Skin epidermis (tissue), 12 donors: Measurements from ENCODE around the gene CFAP100.

Experiments
- H3K27ac ChIP-seq, 21 experiments: fragments of 200-600 bp; sonication (generic) in 11 of 21; one replicate each; pipeline ENCODE4 v1.5.0; 2020; ENCODE audit warnings: mild to moderate bottlenecking in 3 of 21, inconsistent platforms in 2 of 21, moderate library complexity in 2 of 21
- H3K4me3 ChIP-seq, 7 experiments: fragments of 200-600 bp; sonication (generic) in 2 of 7; one replicate each; pipeline ENCODE4 v1.5.0; 2020; ENCODE audit warnings: inconsistent platforms in 2 of 7, mild to moderate bottlenecking in 2 of 7, moderate library complexity in 1 of 7

Gene CFAP100

DNA sequence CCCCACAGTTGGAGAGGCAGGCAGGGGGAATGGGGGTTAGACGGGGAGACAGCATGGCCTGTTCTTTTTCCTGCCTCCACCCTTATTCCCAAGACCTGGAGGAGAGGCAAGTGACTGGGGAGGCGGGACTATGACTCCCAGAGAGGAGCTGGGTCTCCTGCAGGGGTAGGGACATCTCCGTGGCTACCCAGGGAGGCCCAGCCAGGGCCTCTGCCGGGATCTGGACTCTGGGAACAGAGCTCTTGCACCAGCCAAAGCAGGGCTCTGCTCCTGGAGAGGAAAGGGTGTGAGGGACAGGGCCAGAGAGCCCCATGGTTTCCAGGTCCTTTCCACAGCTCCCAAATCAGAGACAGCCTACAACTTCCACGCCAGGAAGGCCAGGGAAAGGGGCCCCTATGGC is 22.8 kb downstream of the CFAP100 start:
- no peak overlapping the region for H3K27ac ChIP-seq
- H3K4me3 ChIP-seq: no peak overlapping the region

DNA sequence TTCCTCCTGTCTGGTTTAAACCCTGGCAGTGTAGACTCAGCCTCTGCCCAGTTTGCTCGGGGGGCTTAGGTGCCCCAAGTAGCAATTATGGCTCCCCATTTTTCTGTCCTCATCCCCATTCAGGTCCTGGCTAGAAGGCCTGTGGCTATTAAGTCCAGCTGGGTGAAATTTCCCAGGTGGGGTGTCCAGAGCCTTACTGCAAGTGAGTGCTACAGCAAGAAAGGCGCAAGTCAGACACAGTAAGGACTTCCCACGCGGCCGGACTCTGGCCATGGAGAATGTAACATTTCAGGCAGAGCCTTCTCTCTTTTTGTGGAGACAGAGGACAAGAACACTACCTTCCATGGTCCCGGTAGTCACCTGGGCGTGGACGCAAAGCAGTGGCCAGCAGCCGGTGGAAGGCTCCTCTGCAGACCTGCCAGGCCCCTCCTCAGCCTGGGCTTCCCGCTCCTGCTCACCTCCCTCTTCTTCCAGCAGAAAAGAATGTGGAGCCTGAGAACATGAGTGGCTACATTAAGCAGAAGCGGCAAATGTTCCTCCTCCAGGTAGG is 23.3 kb downstream of the CFAP100 start:
- Histone ChIP-seq H3K4me3 (no peak overlapping the region), H3K27ac (no peak overlapping the region)

DNA sequence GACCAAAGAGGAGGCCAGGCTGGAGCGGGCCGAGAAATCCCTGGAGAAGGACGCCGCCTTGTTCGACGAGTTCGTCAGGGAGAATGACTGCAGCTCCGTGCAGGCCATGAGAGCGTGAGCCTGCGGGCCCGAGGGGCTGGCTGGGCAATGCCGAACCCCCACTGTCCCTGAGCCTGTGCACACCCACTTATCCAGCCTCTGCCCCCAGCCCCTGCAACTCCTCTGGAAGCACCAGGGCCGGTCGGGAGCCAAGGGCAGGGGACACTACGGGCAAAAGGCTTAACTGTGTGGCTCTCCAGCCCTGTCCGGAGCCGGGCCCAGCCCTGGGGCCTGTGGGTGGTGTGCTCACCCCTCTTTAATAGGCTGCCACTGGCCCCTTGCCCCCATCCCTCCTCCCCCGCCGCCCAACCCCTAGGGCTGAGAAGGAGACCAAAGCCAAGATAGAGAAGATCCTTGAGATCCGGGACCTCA is 24.0 kb downstream of the CFAP100 start:
- Histone ChIP-seq H3K4me3 (no peak overlapping the region), H3K27ac (no peak overlapping the region)

DNA sequence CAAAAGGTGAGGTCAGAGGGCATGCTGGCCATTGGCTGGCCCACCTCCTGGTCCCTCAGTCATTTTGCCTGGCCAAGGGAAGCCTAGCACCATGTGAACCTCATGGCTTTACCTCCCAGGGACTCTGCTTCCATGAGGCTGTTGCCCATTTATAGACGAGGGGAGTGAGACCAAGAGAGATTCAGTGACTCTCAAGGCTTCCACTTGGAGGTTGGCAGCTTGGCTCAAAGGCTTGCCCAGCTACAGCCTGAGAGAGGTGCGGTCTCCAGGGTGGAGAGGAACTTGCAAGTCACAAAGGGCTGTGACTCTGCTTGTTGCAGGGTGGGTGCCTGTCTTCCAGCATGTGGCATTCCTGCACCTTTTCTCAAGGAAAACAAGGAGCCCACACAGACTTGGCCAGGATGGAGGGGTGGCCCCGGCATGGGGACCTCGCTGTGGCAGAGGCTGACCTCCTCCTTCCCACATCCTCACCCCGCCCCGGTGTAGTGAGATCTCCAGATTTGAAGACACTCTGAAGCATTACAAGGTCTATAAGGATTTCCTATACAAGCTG is 24.5 kb downstream of the CFAP100 start:
- Histone ChIP-seq H3K27ac (no peak overlapping the region), H3K4me3 (no peak overlapping the region)

DNA sequence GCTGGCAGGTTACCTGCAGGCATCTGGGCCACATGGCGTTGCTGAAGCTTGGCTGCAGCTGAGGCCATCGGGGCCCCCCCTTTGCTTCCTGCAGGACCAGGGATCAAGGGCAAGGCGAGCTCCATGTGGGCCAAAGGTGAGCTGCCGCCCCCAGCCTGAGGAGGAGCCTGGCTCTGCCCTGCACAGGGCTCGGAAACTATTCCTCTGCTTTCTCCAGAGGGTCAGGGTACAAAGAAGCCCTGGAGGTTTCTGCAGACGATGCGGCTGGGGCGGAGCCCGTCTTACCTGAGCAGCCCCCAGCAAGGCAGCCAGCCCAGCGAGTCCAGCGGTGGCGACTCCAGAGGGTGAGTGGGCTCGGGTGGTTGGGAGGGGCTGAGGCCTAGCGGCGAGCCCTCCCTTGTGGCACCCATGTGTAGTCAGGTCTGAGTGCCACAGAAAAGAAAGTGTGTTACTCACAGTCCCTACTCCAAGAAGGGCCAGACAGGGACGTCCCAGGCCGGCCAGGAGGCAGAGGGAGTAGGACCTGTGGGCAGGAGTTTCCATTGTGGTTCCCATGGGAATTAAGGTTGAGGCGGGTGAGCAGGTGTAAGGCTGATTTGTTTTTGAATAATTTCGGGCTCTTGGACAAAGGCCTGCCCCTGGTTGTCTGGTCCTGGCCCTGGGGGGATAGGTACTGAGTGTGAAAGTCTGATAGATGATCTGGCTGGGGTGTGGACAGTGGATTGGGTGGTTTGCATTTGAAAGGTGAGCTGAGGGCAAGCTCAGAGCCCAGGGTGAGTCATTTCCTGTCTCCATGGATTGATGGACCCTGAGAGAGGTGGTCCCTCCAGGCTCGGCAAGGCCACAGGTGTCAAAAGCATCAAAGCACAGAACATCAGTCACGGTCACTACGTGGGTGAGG is 25.4 kb downstream of the CFAP100 start:
- no peak overlapping the region for H3K4me3 ChIP-seq
- no peak overlapping the region for H3K27ac ChIP-seq

DNA sequence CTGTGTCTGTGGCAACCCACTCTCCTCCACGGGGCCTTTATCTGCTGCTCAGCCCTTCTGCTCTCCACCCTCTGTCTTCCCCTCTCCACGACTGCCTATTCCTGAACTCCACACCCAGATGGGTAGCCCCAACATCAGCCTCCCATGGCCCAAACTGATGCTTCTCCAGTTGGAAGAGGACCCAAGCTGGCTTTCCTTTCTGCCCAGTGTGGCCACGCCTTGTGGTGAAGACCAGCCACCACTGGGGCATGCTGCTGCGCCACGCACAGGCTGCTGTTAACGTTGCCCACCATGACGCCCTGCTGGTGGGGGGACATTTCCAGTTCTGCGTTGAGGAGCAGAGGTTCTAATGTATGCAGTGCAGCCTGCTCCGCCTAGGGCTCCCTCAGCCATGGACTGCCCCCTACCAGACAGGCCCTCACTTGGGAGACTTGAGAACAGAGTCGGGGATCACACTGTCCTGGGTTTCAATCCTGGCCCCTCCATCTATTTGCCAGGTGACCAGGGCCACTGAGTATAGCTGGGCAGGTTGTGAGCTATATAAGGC is 26.9 kb downstream of the CFAP100 start:
- Histone ChIP-seq H3K27ac (no peak overlapping the region), H3K4me3 (no peak overlapping the region)

DNA sequence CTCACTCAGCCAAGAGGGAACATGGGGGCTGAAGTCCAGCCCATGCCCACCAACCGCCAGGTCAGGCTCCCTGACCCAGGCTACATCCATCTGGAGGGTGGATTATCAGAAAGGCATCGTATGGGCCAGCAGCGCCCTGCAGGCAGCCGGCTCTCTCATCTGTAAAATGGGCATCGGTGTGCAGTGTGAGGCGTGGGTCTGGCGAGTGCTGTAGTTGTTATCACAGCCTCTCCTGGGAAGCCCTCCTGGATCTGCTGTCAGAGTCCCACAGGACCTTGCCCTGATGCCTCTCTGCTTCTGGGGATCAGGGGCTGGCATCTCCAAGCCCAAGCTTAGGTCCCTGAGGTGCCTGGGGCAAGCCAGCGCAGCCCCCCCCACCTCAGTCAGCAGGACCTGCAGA is 27.4 kb downstream of the CFAP100 start:
- Histone ChIP-seq H3K27ac (no peak overlapping the region), H3K4me3 (no peak overlapping the region)

DNA sequence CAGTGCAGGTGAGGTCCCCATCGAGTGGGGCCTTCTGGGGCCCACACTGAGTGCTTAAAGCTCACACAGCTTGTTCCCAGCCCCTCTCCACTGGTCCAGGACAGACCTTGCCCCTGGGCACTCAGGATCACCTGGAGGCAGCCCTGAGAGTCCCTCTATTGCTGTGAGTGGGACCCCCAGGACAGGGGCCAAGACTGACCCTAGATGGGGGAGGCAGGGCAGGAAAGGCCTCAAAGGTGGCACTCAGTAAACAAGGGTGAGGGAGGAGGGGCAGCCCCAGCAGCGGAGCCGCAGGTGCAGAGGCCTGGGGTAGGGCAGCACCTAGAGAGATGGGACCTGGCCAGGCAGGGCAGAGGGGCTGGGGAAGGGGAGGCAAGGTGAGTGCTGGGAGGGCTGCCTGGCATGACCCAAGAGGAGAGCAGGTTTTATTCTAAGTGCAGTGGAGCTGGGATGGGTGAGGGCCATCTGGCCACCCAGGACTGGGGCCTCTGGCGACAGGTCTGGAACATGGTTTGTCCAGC is 27.9 kb downstream of the CFAP100 start:
- Histone ChIP-seq H3K4me3 (no peak overlapping the region), H3K27ac (no peak overlapping the region)

DNA sequence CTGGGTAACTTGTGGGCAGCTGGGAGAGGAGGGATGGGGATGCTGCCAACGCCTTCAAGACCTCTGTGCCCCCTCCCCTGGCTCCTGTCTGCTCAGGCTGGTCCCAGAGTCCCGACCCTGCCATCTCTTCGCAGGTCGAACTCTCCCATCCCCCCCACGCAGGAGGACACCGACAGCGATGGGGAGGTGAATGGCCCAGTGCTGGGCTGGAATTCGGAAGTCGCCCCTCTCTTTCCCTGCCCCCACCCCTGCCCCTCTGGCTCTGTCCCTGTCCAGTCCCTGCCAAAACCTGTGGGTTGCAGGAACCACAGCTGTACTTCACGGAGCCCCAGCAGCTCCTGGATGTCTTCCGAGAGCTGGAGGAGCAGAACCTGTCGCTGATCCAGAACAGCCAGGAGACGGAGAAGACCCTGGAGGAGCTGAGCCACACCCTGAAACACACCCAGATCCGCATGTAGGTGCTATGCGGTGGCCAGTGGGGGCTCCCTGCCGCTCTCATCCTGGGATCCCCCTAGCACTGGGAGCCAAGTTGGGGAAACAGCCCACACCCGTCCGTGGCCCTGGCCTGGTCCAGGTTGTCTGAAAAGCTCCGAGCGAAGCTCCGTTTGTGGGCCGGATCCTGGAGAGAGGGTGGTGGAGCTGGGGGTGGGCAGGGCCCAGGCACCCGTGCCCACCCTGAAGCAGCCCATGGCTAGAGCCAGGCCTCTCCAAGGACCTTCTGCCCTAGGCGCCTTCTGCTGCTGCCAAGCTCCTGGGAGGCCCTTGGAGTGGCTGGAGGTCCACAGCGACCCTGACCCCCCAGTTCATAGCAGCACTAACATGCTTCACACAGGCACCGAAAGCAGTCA is 28.7 kb downstream of the CFAP100 start:
- Histone ChIP-seq H3K27ac (no peak overlapping the region), H3K4me3 (no peak overlapping the region)

DNA sequence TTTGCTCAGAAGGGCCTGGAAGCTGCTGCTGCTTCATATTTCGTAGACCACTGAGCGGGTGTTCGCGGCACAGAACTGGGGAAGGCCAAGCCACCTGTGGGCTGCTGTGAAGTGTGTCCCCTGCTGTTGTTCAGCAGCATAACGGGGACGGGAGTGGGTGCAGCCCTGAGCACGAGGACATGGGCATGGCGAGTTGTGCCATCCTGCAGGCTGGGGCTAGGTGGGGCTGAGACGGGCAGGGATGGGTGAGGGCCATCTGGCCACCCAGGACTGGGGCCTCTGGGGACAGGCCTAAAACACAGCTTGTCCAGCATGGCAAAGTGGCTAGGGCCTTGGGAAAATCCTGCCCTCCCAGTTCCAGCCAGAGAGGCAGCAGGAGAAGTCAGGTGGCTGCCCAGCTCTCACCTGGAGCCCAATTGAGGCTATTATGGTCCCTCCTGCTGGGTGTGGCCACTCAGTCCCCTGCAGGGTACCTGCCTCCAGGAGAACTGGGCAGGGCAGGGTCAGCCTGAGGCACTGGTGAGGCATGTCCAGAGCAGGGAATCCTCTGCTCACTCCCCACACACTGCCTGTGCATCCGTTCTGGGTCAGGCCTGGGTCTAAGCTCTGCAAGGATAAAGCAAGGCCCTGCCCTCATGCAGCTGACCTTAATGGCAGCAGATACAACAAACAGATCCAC is 29.5 kb downstream of the CFAP100 start:
- H3K27ac ChIP-seq: no peak overlapping the region
- no peak overlapping the region for H3K4me3 ChIP-seq

DNA sequence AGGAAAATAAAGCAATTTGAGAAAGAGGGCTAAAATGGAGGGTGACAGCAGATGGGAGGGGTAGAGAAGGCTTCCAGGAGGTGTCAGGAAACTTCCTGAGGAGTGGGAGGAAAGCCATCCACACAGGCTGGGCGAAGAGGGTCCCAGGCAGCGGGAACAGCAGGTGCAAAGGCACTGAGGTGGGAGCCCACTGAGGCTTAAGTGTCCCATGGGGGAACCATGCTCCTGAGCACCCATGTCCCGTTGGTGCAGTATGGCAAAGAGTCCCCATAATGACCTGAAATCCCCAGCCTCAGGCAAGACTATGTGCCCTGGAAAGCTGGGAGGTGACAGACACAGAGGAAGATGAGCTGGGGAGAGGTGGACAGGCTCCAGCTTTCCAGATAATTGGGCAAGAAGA is 30.0 kb downstream of the CFAP100 start:
- H3K4me3 ChIP-seq: no peak overlapping the region
- H3K27ac ChIP-seq: no peak overlapping the region

DNA sequence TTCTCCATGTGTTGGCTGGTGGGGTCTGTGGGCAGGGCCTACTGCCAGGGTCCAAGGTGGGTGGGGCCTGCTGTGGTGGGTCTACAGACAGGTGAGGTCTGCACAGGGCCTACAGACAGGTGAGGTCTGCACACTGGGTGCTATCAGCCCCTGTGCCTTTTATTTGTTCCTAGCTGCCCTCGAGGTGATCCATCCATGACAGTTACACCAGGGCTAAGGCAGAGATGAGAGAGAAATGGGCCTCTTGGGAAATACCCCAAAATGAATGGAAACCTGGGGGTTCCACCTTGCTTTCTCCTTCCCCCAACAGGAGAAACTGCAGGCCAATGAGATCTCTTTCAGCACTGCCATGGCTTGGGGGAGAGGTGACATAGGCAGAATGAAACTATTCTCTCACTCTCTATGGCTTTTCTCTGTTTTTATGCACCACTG is 36.4 kb downstream of the CFAP100 start:
- Histone ChIP-seq H3K4me3 (no peak overlapping the region), H3K27ac (no peak overlapping the region)

DNA sequence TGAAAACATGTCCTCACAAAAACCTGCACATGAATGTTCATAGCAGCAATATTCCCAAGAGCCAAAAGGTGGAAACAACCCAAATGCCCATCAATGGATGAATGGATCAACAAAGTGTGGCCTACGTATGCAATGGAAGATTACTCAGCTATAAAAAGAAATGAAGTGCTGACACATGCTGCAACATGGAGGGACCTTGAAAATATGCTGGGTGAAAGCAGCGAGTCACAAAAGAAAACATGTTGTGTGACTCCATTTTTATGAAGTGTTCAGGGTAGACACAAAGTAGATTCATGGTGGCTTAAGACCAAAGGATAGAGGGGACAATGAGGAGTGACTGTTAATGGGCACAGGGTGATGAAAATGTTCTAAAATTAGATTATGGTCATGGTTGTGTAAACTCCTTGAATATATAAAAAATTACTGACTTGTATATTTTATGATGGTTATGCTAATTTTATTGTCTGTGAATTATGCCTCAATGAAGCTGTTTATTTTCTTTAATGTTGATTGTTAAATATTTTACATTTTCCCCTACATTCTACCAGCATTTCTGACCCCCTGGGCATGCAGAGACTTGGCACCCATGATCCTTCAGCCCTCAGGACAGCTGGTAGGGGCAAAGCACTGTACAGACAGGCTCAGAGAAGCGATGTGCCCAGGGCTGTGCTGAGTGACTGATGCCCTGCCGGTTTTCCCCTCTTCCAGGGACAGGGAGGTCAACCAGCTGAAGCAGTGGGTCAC is 37.8 kb downstream of the CFAP100 start:
- no peak overlapping the region for H3K4me3 ChIP-seq
- no peak overlapping the region for H3K27ac ChIP-seq

DNA sequence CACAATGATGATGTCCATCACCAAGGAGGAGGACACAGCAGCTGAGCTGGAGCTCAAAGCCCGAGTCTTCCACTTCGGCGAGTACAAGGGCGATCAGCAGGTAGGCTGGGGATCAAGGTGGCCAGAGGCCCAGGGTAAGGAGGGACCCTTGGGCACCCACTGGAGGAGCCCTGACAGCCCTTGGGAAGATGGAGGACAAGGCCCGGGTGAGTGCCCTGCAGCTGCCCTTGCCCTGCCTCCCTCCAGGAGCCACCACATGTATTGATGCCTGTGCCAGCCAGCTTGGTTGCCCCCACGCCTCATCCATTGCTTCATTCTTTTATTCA is 38.4 kb downstream of the CFAP100 start:
- Histone ChIP-seq H3K27ac (no peak overlapping the region), H3K4me3 (no peak overlapping the region)

DNA sequence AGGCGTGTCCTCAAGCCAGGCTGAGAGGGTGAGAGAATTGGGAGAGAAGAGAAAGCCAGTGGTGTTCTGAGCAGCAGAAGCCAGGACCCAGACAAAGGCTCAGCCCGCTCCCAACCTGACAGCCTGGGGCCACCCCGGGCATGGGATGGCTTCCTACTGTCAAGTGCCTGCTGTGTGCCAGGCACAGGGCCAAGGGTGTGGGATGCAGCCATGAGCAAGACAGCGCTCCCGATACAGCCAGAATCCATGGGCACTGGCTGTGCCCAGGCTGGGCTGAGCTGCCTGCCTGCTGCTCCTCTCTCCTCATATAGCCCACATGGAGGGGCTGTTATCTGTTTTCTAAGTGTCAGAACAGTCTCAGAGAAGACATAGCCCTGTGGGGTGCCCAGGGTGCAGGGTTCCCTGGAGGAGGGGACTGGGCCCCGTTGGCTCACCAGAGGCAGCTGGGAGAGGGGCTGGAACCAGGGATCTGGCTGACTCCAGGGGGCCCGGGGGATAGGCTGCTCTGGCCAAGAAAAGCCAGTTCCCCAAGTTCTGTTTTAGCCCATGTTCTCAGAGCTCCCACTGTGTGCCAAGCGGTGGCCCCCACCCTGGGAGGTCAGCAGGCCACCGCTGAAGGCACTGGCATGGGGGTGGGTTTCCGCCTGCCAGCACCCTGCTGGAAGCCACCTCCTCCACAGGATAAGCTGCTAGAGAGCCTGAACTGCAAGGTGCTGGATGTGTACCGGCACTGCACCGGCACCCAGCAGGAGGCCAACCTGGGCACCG is 39.0 kb downstream of the CFAP100 start:
- Histone ChIP-seq H3K27ac (no peak overlapping the region), H3K4me3 (no peak overlapping the region)

DNA sequence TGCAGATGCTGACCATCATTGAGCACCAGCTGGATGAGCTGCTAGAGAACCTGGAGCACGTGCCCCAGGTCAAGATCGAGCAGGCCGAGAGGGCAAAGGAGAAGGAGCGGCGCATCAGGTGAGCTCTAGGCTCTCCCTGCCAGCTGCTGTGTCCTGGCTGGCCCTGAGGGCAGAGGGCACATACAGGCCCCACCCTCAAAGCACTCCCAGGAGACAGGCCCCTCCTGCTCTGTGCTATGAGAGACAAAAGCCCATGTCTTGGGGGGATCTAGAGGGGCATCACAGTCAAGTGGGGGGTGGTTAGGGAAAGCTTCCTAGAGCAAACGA is 39.5 kb downstream of the CFAP100 start:
- Histone ChIP-seq H3K27ac (no peak overlapping the region), H3K4me3 (no peak overlapping the region)

DNA sequence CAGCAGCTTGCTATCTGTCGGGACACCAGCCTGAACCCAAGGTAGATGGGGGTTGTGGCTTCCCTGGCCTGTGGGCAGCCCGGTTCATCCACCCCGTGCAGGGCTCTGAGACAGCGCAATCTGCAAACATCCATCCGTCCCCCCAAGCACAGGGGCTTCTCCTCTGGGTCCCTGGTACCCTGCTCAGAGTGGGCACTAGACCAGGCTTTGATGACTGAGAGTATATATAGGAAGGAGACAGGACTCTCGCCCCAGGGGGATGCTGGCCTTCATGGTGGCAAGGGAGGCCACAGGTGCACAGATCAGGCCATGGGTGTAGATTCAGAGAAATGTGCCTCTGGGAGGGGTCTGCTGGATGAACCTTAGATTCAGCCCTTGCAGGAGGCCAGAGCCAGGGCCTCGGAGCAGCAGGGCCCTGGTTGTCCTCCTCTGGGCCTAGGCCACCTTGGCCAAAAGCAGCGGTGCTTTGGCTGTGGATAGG is 40.3 kb downstream of the CFAP100 start:
- Histone ChIP-seq H3K4me3 (no peak overlapping the region), H3K27ac (no peak overlapping the region)
